Karpas-422 (cell line): ENCODE data around the gene PMM2. TPM values are rescaled to one million over a fixed set of nuclear protein-coding genes. Genes with fewer than 3 reads are reported as not detected.

Experiments
- DNase-seq: peaks from one replicate; pipeline ENCODE4 v3.0.0-alpha.2; 2015
- H2AFZ ChIP-seq: fragments of 200-600 bp; sonication (generic); 2 replicates; pipeline ENCODE4 v1.6.1; 2014; ENCODE audit warnings: antibody characterized with exemption, low read length, mixed read lengths
- H3K27ac ChIP-seq: fragments of 200-600 bp; sonication (generic); 2 replicates; pipeline ENCODE4 v1.5.1; 2014; ENCODE audit warnings: mild to moderate bottlenecking, low read length, moderate library complexity
- H3K27me3 ChIP-seq: fragments of 200-600 bp; sonication (generic); 2 replicates; pipeline ENCODE4 v1.6.1; 2014; ENCODE audit warnings: low read length, mixed read lengths
- H3K36me3 ChIP-seq: fragments of 200-600 bp; sonication (generic); 2 replicates; pipeline ENCODE4 v1.6.1; 2014; ENCODE audit warnings: low read length, mixed read lengths; ENCODE audit not compliant: insufficient read depth
- H3K4me1 ChIP-seq: fragments of 200-600 bp; sonication (generic); 2 replicates; pipeline ENCODE4 v1.6.1; 2014; ENCODE audit warnings: mild to moderate bottlenecking, low read length, mixed read lengths
- H3K4me2 ChIP-seq: fragments of 200-600 bp; sonication (generic); 2 replicates; pipeline ENCODE4 v1.6.1; 2014; ENCODE audit warnings: low read length, low read depth, mild to moderate bottlenecking; ENCODE audit not compliant: poor library complexity, severe bottlenecking
- H3K4me3 ChIP-seq: fragments of 200-600 bp; sonication (generic); 2 replicates; pipeline ENCODE4 v1.5.1; 2014; ENCODE audit warnings: mild to moderate bottlenecking, antibody characterized with exemption, low read length, mixed read lengths
- H3K79me2 ChIP-seq: fragments of 200-600 bp; sonication (generic); 2 replicates; pipeline ENCODE4 v1.6.1; 2014; ENCODE audit warnings: mild to moderate bottlenecking, low read length, mixed read lengths
- H3K9ac ChIP-seq: fragments of 200-600 bp; sonication (generic); 2 replicates; pipeline ENCODE4 v1.6.0; 2014; ENCODE audit warnings: low read length
- H3K9me2 ChIP-seq: fragments of 200-600 bp; sonication (generic), shearing (Covaris generic); replicated peaks from 2 replicates; pipeline ENCODE4 v1.6.0; 2014; ENCODE audit warnings: mild to moderate bottlenecking, low read length, moderate library complexity; ENCODE audit not compliant: insufficient read depth
- H3K9me3 ChIP-seq: fragments of 300-700, 200-600 bp; sonication (generic); 2 replicates; pipeline ENCODE4 v1.6.1; 2014; ENCODE audit warnings: low read length, mixed read lengths
- H4K20me1 ChIP-seq: fragments of 200-600 bp; sonication (generic); 2 replicates; pipeline ENCODE4 v1.6.1; 2014; ENCODE audit warnings: mild to moderate bottlenecking, antibody characterized with exemption, low read length, low read depth; ENCODE audit not compliant: insufficient read depth
- total RNA-seq: library from RNA; depleted of rRNA; stranded (reverse); fragments of >200 nt; shearing (Covaris generic); gene quantifications from 2 replicates; pipeline ENCODE4 v1.2.3, GENCODE V29; 2014; ENCODE audit warnings: low replicate concordance

Gene PMM2
- total RNA-seq, 1 experiment from 2014 or later, result 27.1 TPM

DNA sequence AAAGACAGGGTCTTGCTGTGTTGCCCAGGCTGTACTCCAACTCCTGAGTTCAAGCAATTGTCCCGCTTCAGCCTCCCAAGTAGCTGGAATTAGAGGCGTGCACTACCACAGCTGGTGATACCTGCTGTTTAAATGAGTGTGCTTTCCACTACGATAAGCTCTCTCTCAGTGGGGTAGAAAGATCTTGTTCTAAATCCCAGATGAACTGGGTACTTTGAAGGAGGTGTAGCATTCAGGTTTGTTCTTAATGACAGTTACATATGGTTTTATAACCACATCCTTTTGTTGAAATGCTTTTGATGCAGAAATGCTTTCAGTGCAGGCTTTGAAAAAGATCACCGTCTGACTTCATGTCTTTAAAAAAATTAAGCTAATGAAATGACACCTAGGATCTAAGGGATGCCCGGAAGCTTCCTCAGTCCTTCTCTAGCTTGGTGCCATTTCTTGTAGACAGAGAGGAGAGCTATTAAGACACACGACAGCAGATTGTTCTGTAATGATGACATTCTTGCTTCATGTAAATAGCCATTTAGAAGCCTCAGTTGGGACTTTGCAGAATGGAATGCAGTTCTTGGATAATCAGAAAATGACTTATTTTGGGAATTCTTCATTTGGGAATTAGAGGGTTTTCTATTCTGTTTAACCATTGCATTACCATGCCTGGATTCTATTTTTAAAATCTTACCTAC lies 19.5 kb downstream of the PMM2 start:
- Histone ChIP-seq H3K4me3 (no peak overlapping the region), H3K9me3 (no peaks in the 10 kb centered on the region), H4K20me1 (no peaks in the 10 kb centered on the region), H3K9ac (no peak overlapping the region), H3K27ac (no peak overlapping the region), H3K4me2 (no peak overlapping the region), H2AFZ (no peak overlapping the region), H3K9me2 (no peaks in the 10 kb centered on the region), H3K36me3 (peaks cover 57% of the 10 kb centered on the region), H3K27me3 (no peaks in the 10 kb centered on the region), H3K4me1 (peaks cover 5% of the 10 kb centered on the region), H3K79me2 (peaks cover 22% of the 10 kb centered on the region; the same call in 1 of the 2 replicates)
- DNase-seq, result no peak

DNA sequence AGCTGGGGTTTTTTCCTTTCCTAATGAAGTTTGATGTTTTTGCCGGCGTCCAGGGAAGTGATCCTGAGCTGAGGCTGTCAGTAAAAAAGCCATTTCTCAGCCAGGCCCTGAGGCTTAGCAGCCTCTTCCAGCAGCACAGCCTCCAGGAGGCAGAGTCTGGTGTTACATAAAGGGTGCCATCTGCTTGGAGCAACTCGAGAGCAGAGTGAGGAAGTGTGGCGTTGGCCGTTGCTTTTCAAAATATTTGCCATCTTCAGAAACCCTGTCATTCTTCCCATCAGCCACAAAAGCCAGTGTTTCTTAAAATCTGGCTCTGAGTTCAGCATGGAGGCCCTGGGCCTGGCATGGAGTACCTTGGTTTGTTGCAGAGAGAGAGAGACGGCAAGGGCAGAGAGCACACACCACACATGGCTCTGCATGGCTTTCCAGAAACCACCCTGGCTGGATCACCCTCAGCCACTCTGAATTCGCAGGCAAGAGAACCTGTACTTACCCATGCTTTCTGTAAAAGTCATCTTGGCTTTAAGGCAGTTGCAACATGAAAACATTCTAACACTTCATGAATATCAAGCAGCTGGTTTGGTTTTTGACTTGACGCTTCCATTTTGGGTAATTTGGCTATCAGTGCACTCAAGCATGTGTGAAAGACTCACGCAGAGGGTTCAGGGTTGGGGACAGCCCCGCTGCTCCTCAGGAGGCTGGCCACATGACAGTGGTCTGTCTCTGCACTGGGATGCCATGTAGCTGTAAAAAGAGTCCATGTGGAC lies 21.0 kb downstream of the PMM2 start:
- peaks cover 5% of the 10 kb centered on the region for H3K4me1 ChIP-seq
- no peak overlapping the region for H3K4me3 ChIP-seq
- no peaks in the 10 kb centered on the region for H3K27me3 ChIP-seq
- no peaks in the 10 kb centered on the region for H4K20me1 ChIP-seq
- no peak overlapping the region for H3K4me2 ChIP-seq
- no peak overlapping the region for H3K9ac ChIP-seq
- no peaks in the 10 kb centered on the region for H3K9me3 ChIP-seq
- no peak overlapping the region for H3K27ac ChIP-seq
- peaks cover 46% of the 10 kb centered on the region for H3K36me3 ChIP-seq
- peaks cover 19% of the 10 kb centered on the region; the same call in 1 of the 2 replicates for H3K79me2 ChIP-seq
- H3K9me2 ChIP-seq, result no peaks in the 10 kb centered on the region
- no peak for DNase-seq
- no peak overlapping the region for H2AFZ ChIP-seq

DNA sequence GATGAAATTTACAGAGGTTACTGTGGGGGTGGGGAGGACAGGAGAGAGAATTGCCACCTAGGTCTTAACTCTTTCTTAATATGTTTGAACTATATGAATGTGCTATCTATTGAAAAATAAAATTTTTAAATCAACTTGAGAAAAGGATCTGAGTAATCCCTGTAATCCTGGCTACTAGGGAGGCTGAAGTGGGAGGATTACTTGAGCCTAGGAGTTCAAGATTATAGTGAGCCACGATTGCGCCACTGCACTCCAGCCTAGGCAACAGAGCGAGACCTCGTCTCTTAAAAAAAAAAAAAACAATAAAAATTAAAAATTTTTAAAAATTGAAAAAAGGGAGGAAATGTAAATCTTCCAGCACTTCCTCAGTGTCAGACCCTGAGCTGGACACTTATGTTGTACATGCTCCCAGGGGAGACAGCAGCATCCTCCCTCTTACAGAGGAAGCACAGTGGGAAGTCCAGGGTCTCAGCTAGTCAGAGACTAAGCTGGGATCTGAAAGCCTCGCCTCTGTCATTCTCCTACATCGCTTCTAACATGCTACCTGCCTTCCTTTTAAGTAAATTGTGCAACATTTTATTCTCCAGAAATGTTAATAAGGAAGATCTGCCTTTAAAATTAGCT lies 21.9 kb downstream of the PMM2 start:
- Histone ChIP-seq H3K4me3 (no peak overlapping the region), H3K4me1 (peaks cover 5% of the 10 kb centered on the region), H3K36me3 (peaks cover 46% of the 10 kb centered on the region), H3K27ac (no peak overlapping the region), H3K9me2 (no peaks in the 10 kb centered on the region), H4K20me1 (no peaks in the 10 kb centered on the region), H3K9me3 (no peaks in the 10 kb centered on the region), H3K9ac (no peak overlapping the region), H2AFZ (no peak overlapping the region), H3K27me3 (no peaks in the 10 kb centered on the region), H3K79me2 (peaks cover 23% of the 10 kb centered on the region; the same call in 1 of the 2 replicates), H3K4me2 (no peak overlapping the region)
- DNase-seq, result no peak

DNA sequence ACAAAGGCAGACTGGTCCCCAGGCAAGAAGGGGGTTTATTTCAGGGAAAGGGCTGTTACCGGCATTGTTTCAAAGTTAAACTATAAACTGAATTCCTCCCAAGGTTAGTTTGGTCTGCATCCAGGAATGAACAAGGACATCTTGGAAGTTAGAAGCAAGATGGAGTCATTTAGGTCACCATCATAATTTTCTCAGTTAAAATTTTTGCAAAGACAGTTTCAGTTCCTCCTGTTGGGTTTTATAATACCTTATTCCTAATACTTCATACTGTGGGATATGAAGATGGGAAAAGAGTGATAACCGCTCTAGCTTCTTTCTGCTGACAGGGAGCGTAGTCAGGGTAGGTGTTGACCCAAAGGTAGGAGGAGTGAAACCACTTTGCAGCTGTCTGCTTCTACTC lies 24.8 kb downstream of the PMM2 start:
- Histone ChIP-seq H3K9ac (no peak overlapping the region), H2AFZ (no peak overlapping the region), H3K79me2 (peaks cover 20% of the 10 kb centered on the region; the same call in 1 of the 2 replicates), H3K9me2 (no peaks in the 10 kb centered on the region), H4K20me1 (no peaks in the 10 kb centered on the region), H3K4me2 (no peak overlapping the region), H3K4me1 (no peaks in the 10 kb centered on the region), H3K36me3 (peaks cover 36% of the 10 kb centered on the region; the same call in 1 of the 2 replicates), H3K4me3 (no peak overlapping the region), H3K27ac (no peak overlapping the region), H3K27me3 (no peaks in the 10 kb centered on the region), H3K9me3 (no peaks in the 10 kb centered on the region)
- DNase-seq, result no peak

DNA sequence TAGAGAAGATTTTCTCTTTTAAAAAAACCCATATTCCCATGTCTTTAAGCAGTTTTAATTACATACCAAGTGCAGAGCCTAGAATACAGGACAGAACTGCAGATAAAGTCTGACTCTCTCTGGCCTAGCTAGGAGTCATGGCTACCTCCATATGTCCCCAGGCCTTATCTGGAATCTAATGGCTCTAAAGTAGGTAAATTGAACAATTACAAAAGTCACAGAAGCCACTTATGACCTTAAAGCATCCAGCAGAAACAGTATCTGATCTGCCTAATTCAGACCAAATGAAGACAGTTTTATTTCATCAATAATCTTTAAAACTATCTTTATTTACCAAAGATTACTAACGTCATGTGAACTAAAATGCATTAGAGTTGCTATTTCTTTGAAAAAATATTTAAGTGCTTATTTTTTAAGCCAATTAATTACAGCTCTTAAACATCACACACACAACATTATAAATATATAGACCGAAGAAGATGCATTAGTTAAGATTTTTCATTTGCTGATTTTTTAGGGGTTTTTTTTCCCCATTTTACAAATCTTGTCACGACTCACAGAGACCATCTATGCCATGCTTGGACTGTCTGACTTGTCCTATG lies 28.7 kb downstream of the PMM2 start:
- H3K36me3 ChIP-seq, result peaks cover 47% of the 10 kb centered on the region; the same call in 1 of the 2 replicates
- no peaks in the 10 kb centered on the region for H3K27me3 ChIP-seq
- no peaks in the 10 kb centered on the region for H3K9me3 ChIP-seq
- no peaks in the 10 kb centered on the region for H3K9me2 ChIP-seq
- H3K27ac ChIP-seq, result no peak overlapping the region
- no peak overlapping the region for H3K4me3 ChIP-seq
- H3K79me2 ChIP-seq, result peaks cover 37% of the 10 kb centered on the region
- peaks cover 1% of the 10 kb centered on the region for H3K4me1 ChIP-seq
- H4K20me1 ChIP-seq, result no peaks in the 10 kb centered on the region
- no peak for DNase-seq
- H3K9ac ChIP-seq, result no peak overlapping the region
- H2AFZ ChIP-seq, result no peak overlapping the region
- no peak overlapping the region for H3K4me2 ChIP-seq

DNA sequence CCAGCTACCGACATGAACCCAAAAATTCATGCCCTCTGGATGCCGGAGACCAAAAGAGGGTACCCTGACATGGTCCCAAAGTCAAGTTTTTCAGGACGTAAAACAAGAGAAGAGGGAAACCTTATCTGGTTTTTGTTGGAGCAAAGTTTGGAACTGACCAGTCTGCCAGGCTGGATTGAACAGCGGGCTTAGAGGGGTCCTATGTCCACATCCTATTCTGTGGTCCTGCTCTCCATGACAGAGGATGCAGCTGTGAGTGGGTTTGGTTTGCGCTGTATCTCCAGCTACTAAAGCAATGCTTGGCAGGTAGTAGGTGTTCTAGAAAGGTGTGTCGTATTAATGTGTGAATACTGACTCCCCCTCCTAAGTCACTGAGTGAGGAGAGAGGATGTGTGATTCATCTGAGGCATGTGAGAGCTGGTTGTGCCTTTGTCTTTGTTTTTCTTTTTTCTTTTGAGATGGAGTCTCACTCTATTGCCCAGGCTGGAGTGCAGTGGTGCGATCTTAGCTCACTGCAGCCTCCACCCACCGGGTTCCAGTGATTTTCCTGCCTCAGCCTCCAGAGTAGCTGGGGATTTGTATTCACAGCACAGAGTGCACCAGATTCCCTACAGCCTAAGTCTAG lies 31.0 kb downstream of the PMM2 start:
- Histone ChIP-seq H3K36me3 (peaks cover 46% of the 10 kb centered on the region; the same call in 1 of the 2 replicates), H3K27me3 (no peaks in the 10 kb centered on the region), H4K20me1 (0 out of 2 replicates have a peak, but pooled peaks cover 7% of the 10 kb centered on the region), H3K4me1 (peaks cover 5% of the 10 kb centered on the region), H3K9me3 (no peaks in the 10 kb centered on the region), H3K4me2 (no peak overlapping the region), H3K27ac (no peak overlapping the region), H2AFZ (no peak overlapping the region), H3K9ac (no peak overlapping the region), H3K4me3 (no peak overlapping the region), H3K9me2 (no peaks in the 10 kb centered on the region), H3K79me2 (peaks cover 49% of the 10 kb centered on the region)
- DNase-seq, result no peak

DNA sequence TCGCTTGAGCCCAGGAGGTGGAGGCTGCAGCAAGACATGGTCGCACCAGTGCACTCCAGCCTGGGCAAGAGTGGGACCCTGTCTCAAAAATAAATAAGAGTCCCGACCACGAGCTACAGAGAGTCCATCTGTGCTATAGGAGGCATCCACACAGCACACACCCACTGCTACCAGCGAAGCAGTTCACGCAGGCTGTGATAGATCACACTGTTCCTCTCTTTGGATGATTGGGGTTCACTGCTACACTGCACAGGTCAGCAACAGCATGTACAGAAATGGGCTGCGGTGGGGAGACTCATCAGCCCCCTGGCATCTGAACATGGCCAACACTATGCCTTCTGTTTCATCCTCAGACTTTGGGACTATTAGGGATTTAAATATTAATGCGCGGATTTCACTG lies 33.8 kb downstream of the PMM2 start:
- no peak overlapping the region for H3K9ac ChIP-seq
- H2AFZ ChIP-seq, result no peak overlapping the region
- DNase-seq, result no peak
- peaks cover 5% of the 10 kb centered on the region for H3K4me1 ChIP-seq
- H3K9me2 ChIP-seq, result no peaks in the 10 kb centered on the region
- H3K4me3 ChIP-seq, result no peak overlapping the region
- H3K9me3 ChIP-seq, result no peaks in the 10 kb centered on the region
- H4K20me1 ChIP-seq, result 0 out of 2 replicates have a peak, but pooled peaks cover 7% of the 10 kb centered on the region
- H3K27me3 ChIP-seq, result no peaks in the 10 kb centered on the region
- peaks cover 30% of the 10 kb centered on the region; the same call in 1 of the 2 replicates for H3K36me3 ChIP-seq
- no peak overlapping the region for H3K27ac ChIP-seq
- H3K4me2 ChIP-seq, result no peak overlapping the region
- H3K79me2 ChIP-seq, result peaks cover 40% of the 10 kb centered on the region
